HepG2 (cell line): ENCODE data around the gene PPP1R12B. TPM values are rescaled to one million over a fixed set of nuclear protein-coding genes. Genes with fewer than 3 reads are reported as not detected.

Experiments used
- GABPB1 ChIP-seq: IDR thresholded peaks from 2 replicates; pipeline ENCODE4 v1.6.1; 2016; ENCODE audit warnings: mild to moderate bottlenecking, missing genetic modification reagents, moderate library complexity, missing compliant biosample characterization
- NFYB ChIP-seq: sonication (generic); formaldehyde crosslinking; IDR thresholded peaks from 2 replicates; pipeline ENCODE4 v1.4.0; 2020; ENCODE audit warnings: missing genetic modification reagents
- PRPF4 ChIP-seq: fragments of 200-400 bp; formaldehyde crosslinking; IDR thresholded peaks from 2 replicates; pipeline ENCODE4 v1.6.1; 2016; ENCODE audit warnings: low read length, low read depth; ENCODE audit not compliant: poor library complexity, severe bottlenecking
- RBFOX2 ChIP-seq: fragments of 200-400 bp; formaldehyde crosslinking; IDR thresholded peaks from 2 replicates; pipeline ENCODE4 v1.6.1; 2017; ENCODE audit warnings: low read depth, mild to moderate bottlenecking, low read length
- RBM22 ChIP-seq: fragments of 200-400 bp; formaldehyde crosslinking; optimal IDR thresholded peaks from 2 replicates; pipeline ENCODE3; 2017; ENCODE audit warnings: mild to moderate bottlenecking, low read length, moderate library complexity
- RBM39 ChIP-seq: fragments of 200-400 bp; formaldehyde crosslinking; IDR thresholded peaks from one replicate; pipeline ENCODE4 v1.6.1; 2018; ENCODE audit warnings: antibody characterized with exemption, mild to moderate bottlenecking, low read depth, low read length; ENCODE audit not compliant: poor library complexity, severe bottlenecking
- SIX4 ChIP-seq: sonication (generic); formaldehyde crosslinking; IDR thresholded peaks from 2 replicates; pipeline ENCODE4 v1.4.0; 2020; ENCODE audit warnings: missing genetic modification reagents
- SMAD3 ChIP-seq: sonication (generic); formaldehyde crosslinking; IDR thresholded peaks from 2 replicates; pipeline ENCODE4 v1.4.0; 2020; ENCODE audit warnings: missing genetic modification reagents
- SMARCC2 ChIP-seq: fragments of 450-650 bp; IDR thresholded peaks from 2 replicates; pipeline ENCODE4 v1.6.1; 2017; ENCODE audit warnings: antibody characterized with exemption, mild to moderate bottlenecking
- SNAPC2 ChIP-seq: sonication (generic); formaldehyde crosslinking; IDR thresholded peaks from 2 replicates; pipeline ENCODE4 v1.8.1; 2022; ENCODE audit warnings: mild to moderate bottlenecking, missing genetic modification reagents
- ZNF331 ChIP-seq: sonication (generic); formaldehyde crosslinking; IDR thresholded peaks from 2 replicates; pipeline ENCODE4 v1.4.0; 2020; ENCODE audit warnings: missing genetic modification reagents
- ZNF543 ChIP-seq: sonication (generic); formaldehyde crosslinking; IDR thresholded peaks from 2 replicates; pipeline ENCODE4 v1.4.0; 2020; ENCODE audit warnings: mild to moderate bottlenecking, missing genetic modification reagents
- ZNF552 ChIP-seq: sonication (generic); formaldehyde crosslinking; IDR thresholded peaks from 2 replicates; pipeline ENCODE4 v1.9.0; 2022; ENCODE audit warnings: missing genetic modification reagents, mild to moderate bottlenecking, borderline replicate concordance
- ZNF777 ChIP-seq: sonication (generic); formaldehyde crosslinking; IDR thresholded peaks from 2 replicates; pipeline ENCODE4 v1.4.0; 2020; ENCODE audit warnings: missing genetic modification reagents
- ZNF790 ChIP-seq: sonication (generic); formaldehyde crosslinking; IDR thresholded peaks from 2 replicates; pipeline ENCODE4 v1.8.0; 2022; ENCODE audit warnings: missing genetic modification reagents, mild to moderate bottlenecking, borderline replicate concordance
- polyA plus RNA-seq, 8 experiments: library from polyadenylated mRNA; depleted of rRNA in 3 of 8; stranded (reverse) in 7 of 8; unstranded in 1 of 8; fragments of >200 nt; fragmentation: Illumina TruSeq in 4 of 8; extraction: Trizol in 4 of 8; gene quantifications; 2 replicates each; pipeline versions ENCODE4 v1.2.1 to v1.2.3, GENCODE V29; 2011 to 2016; ENCODE audit warnings: low read depth in 4 of 8, missing spikeins in 1 of 8, mixed read lengths in 1 of 8; ENCODE audit not compliant: insufficient read depth in 1 of 8
- total RNA-seq, 5 experiments: library from RNA; depleted of rRNA; stranded (reverse); fragments of >200 nt; fragmentation: Illumina TruSeq; extraction: Trizol; gene quantifications; 2 replicates each; pipeline ENCODE4 v1.2.3, GENCODE V29; 2016; ENCODE audit warnings: low read depth in 1 of 5
- TF ChIP-seq, protein P1 (sequence below): sonication (generic); formaldehyde crosslinking; IDR thresholded peaks from 2 replicates; pipeline ENCODE4 v1.5.0; 2020; ENCODE audit warnings: missing genetic modification reagents
- TF ChIP-seq, protein P2 (sequence below): sonication (generic); formaldehyde crosslinking; IDR thresholded peaks from 2 replicates; pipeline ENCODE4 v1.4.0; 2020; ENCODE audit warnings: missing genetic modification reagents, low read depth, mild to moderate bottlenecking, borderline replicate concordance
- TF ChIP-seq, protein P3 (sequence below): sonication (generic); formaldehyde crosslinking; IDR thresholded peaks from 2 replicates; pipeline ENCODE4 v1.5.0; 2020; ENCODE audit warnings: missing genetic modification reagents
- TF ChIP-seq, protein P4 (sequence below): sonication (generic); formaldehyde crosslinking; IDR thresholded peaks from 2 replicates; pipeline ENCODE4 v1.4.0; 2020; ENCODE audit warnings: missing genetic modification reagents

Gene PPP1R12B
- total and polyA plus RNA-seq, 2 of the 13 experiments (the other 11 are each of a cell fraction or from before 2014, with no cell fraction given), result 12.0 to 13.6 TPM

DNA sequence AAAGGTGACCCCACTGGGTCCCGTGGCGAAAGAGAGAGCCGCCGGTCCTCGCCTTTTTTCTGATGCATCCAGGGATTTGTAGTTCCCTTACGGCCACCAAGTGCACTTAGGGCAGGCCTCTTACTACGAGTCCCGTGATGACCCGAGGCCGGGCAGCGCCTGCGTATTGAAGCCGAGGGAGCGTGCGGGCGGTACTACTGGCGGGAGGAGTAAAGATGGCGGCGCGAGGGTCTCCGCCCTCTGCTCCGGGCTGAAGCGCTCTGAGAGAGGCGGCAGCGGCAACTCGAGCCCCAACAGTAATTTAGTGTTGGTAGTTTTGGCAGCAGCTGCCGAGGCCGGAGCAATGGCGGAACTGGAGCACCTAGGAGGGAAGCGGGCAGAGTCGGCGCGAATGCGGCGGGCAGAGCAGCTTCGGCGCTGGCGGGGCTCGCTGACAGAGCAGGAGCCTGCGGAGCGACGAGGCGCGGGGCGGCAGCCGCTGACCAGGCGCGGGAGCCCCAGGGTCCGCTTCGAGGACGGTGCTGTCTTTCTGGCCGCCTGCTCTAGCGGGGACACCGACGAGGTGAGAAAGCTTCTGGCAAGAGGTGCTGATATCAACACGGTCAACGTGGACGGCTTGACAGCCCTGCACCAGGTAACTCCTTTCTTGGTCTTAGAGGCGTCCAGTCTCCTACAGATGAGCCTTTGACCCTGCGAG, at the start of gene PPP1R12B (continued):
- TF ChIP-seq, protein P1, sequence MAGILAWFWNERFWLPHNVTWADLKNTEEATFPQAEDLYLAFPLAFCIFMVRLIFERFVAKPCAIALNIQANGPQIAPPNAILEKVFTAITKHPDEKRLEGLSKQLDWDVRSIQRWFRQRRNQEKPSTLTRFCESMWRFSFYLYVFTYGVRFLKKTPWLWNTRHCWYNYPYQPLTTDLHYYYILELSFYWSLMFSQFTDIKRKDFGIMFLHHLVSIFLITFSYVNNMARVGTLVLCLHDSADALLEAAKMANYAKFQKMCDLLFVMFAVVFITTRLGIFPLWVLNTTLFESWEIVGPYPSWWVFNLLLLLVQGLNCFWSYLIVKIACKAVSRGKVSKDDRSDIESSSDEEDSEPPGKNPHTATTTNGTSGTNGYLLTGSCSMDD (CRISPR knock-in tag), result no peak
- TF ChIP-seq NFYB (CRISPR knock-in tag) (peak; percentile 76), ZNF552 (no peak), ZNF790 (CRISPR knock-in tag) (no peak), RBM39 (peak; percentile 83), PRPF4 (no peak), SMARCC2 (no peak), ZNF543 (CRISPR knock-in tag) (0 out of 2 replicates have a peak, but pooled peaks have one; percentile 46), SNAPC2 (no peak), GABPB1 (peak; percentile 93), SMAD3 (CRISPR knock-in tag) (peak; percentile 47; the same call in 1 of the 2 replicates), RBM22 (no peak), SIX4 (CRISPR knock-in tag) (0 out of 2 replicates have a peak, but pooled peaks have one; percentile 39), ZNF331 (CRISPR knock-in tag) (peak; percentile 57; the same call in 1 of the 2 replicates), RBFOX2 (peak; percentile 75), ZNF777 (CRISPR knock-in tag) (no peak)
- TF ChIP-seq, protein P2, sequence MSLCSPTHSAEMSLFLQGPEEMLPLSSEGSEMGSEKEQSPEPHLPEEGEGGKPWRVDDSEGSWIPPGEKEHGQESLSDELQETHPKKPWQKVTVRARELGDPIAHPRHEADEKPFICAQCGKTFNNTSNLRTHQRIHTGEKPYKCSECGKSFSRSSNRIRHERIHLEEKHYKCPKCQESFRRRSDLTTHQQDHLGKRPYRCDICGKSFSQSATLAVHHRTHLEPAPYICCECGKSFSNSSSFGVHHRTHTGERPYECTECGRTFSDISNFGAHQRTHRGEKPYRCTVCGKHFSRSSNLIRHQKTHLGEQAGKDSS (CRISPR knock-in tag), result peak; percentile 79; the same call in 1 of the 2 replicates
- TF ChIP-seq, protein P3, sequence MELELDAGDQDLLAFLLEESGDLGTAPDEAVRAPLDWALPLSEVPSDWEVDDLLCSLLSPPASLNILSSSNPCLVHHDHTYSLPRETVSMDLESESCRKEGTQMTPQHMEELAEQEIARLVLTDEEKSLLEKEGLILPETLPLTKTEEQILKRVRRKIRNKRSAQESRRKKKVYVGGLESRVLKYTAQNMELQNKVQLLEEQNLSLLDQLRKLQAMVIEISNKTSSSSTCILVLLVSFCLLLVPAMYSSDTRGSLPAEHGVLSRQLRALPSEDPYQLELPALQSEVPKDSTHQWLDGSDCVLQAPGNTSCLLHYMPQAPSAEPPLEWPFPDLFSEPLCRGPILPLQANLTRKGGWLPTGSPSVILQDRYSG (CRISPR knock-in tag), result peak; percentile 73
- TF ChIP-seq, protein P4, sequence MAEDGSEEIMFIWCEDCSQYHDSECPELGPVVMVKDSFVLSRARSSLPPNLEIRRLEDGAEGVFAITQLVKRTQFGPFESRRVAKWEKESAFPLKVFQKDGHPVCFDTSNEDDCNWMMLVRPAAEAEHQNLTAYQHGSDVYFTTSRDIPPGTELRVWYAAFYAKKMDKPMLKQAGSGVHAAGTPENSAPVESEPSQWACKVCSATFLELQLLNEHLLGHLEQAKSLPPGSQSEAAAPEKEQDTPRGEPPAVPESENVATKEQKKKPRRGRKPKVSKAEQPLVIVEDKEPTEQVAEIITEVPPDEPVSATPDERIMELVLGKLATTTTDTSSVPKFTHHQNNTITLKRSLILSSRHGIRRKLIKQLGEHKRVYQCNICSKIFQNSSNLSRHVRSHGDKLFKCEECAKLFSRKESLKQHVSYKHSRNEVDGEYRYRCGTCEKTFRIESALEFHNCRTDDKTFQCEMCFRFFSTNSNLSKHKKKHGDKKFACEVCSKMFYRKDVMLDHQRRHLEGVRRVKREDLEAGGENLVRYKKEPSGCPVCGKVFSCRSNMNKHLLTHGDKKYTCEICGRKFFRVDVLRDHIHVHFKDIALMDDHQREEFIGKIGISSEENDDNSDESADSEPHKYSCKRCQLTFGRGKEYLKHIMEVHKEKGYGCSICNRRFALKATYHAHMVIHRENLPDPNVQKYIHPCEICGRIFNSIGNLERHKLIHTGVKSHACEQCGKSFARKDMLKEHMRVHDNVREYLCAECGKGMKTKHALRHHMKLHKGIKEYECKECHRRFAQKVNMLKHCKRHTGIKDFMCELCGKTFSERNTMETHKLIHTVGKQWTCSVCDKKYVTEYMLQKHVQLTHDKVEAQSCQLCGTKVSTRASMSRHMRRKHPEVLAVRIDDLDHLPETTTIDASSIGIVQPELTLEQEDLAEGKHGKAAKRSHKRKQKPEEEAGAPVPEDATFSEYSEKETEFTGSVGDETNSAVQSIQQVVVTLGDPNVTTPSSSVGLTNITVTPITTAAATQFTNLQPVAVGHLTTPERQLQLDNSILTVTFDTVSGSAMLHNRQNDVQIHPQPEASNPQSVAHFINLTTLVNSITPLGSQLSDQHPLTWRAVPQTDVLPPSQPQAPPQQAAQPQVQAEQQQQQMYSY (CRISPR knock-in tag), result peak; percentile 61
